G401 (cell line): Measurements from ENCODE around the gene NOP10. TPM values are rescaled to one million over a fixed set of nuclear protein-coding genes. Genes with fewer than 3 reads are reported as not detected.

Source experiments
- DNase-seq: peaks from one replicate; pipeline ENCODE4 v3.0.0-alpha.2; 2015; ENCODE audit warnings: low spot score
- in situ Hi-C: cut with HindIII; loops from 2 replicates; pipeline ENCODE4 v1.10.0; 2016; ENCODE audit warnings: low sequenced_read_pairs, mixed read lengths
- total RNA-seq: library from RNA; depleted of rRNA; stranded (reverse); fragments of >200 nt; shearing (Covaris generic); gene quantifications from 2 replicates; pipeline ENCODE4 v1.2.3, GENCODE V29; 2014

NOP10 gene
- total RNA-seq, 1 experiment from 2014 or later: 354 TPM

GRCh38 chr15:34336231-34336990, 6.5 kb downstream of the NOP10 start:
- in situ Hi-C loops: no loop called here
- DNase-seq: no peak

- DNase-seq: no peak
These were observed 7.5 kb downstream of the NOP10 start for GRCh38 chr15:34335176-34336032.

GRCh38 chr15:34334672-34335071, 8.3 kb downstream of the NOP10 start:
- in situ Hi-C loops: no loop called here
- no peak for DNase-seq

More at GRCh38 chr15:34335176-34336032, 7.5 kb downstream of the NOP10 start:
- in situ Hi-C loops: no loop called here

DNA sequence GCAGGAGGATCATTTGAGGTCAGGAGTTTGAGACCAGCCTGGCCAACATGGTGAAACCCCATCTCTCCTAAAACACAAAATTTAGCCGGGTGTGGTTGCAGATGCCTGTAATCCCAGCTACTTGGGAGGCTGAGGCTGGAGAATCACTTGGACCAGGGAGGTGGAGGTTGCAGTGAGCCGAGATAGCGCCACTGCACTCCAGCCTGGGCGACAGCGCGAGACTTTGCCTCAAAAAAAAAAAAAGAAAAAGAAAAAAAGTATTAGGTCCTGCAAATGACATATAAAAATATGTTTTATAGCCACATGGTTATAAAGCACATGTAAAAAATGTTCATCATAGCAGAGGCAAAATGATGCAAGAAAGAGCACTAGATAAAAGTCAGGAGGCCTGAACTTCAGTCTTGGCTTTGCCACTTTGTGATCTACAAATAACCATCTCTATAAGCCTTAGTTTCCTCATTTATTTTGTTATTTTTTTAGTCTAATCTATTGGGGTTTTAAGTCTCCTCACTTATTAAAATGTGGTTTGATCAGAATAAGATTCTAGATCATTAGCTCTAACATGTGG, 10.3 kb downstream of the NOP10 start:
- in situ Hi-C loops: no loop called here
- DNase-seq: no peak

GRCh38 chr15:34331809-34332208, 11.1 kb downstream of the NOP10 start:
- in situ Hi-C loops: no loop called here
- no peak for DNase-seq

DNA sequence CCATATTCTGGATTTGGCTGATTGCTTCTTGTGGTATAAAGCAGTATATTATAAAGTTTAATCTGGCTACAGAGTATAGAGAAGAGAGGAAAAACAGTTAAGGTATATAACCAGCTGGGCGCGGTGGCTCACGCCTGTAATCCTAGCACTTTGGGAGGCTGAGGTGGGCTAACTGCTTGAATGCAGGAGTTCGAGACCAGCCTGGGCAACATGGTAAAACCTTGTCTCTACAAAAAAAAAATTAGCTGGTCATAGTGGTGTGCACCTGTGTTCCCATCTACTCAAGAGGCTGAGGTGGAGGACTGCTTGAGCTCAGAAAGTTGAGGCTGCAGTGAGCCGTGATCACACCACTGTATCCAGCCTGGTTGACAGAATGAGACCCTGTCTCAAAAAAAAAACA, 12.7 kb downstream of the NOP10 start:
- DNase-seq: no peak
- in situ Hi-C loops: no loop called here

DNA sequence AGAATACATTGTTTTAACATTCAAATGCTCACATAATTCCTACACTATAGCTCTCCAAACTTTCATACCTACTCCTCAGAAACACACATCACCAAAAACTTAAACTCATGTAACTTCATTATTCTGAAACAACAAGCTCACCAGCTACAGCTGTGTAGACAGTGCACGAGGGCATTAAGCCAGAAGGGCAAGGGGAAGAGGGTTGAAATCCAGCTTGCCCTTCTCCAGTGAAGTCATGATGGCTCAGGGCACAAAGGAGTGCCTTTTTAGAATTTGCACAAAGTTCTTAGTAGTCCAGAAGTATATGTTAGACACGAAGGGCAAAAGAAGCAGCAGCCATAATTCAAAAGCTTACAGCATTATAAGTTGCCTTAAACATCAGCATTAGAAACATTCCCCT, 13.9 kb downstream of the NOP10 start:
- in situ Hi-C loops: no loop called here
- no peak for DNase-seq

GRCh38 chr15:34327906-34328305, 15.0 kb downstream of the NOP10 start:
- in situ Hi-C loops: no loop called here
- DNase-seq: no peak

DNA sequence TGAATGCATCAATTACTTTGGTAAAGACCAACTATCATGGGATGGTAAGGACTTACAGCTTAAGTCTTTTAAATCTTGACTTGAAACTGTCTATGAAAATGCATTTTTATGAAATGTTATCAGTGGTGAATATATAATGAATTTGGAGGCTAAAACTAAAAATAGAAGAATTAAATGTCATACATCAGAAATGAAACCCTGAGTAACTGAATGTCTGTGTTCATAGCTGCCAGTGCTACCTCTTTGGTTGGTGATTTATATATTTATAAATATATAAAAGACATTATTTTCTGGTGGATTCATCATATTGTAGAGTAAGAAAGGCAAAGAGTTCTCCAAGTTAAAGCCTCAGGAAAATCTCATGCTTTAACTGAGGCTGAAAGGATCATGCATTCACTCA, 17.6 kb downstream of the NOP10 start:
- DNase-seq: no peak
- in situ Hi-C loops: no loop called here

DNA sequence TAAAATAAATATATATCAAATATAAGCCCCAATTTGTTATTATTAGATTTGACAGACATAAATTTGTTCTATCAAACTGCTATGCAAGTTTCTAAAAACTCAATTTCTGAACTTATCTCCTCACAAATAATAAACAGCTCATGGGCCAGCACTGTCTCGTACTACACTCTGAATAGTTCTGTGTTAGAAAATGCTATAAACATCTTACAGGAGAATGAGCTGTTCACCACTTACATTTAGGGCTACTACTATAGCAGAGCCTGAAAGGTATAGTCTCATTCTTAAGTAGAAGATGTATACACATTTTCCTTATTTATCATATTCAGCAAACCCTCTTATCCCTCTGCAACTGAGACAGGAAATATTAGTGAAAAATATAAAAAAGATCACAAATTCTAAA, 18.0 kb downstream of the NOP10 start:
- DNase-seq: no peak
- in situ Hi-C loops: no loop called here

- in situ Hi-C loops: no loop called here
These were observed 19.7 kb downstream of the NOP10 start for GRCh38 chr15:34323217-34323616.

GRCh38 chr15:34318277-34319079, 24.5 kb downstream of the NOP10 start:
- in situ Hi-C loops: no loop called here
- DNase-seq: no peak

More at GRCh38 chr15:34323217-34323616, 19.7 kb downstream of the NOP10 start:
- DNase-seq: no peak

DNA sequence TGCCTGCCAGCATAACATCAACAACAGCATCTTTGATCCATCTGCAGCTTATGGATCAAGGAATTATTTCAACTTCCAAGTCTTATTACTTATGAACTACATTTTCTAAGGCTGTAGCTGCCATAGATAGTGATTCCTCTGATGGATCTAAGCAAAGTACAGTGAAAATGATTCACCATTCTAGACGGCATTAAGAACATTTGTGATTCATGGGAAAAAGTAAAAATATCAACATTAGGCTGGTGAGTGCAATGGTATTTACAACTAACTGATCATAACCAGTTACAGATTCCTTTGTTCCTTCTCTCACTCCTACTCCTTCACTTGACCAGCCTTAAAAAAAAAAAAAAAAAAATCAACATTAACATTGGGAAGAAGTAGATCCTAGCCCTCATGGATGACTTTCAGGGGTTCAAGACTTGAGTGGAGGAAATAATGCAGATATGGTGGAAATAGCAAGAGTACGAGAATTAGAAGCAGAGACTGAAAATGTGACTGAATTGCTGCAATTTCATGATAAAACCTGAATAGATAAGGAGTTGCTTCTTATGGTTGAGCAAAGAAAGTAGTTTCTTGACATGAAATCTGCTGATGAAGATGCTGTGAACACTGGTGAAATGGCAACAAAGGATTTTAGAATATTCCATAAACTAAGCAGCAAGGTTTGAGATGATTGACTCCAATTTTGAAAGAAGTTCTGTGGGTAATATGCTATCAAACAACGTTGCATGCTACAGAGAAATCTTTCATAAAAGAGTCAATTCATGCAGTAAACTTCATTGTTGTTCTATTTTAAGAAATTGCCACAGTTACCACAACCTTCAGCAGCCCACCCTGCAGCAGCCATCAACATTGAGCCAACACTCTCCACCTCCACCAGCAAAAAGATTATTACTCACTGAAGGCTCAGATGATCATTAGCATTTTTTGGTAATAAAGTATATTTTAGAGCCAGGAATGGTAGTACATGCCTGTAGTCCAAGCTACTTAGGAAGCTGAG, 28.1 kb downstream of the NOP10 start:
- no peak for DNase-seq
- in situ Hi-C loops: no loop called here

- DNase-seq: no peak
- in situ Hi-C loops: no loop called here
These were observed 31.4 kb downstream of the NOP10 start for GRCh38 chr15:34311563-34311962.

DNA sequence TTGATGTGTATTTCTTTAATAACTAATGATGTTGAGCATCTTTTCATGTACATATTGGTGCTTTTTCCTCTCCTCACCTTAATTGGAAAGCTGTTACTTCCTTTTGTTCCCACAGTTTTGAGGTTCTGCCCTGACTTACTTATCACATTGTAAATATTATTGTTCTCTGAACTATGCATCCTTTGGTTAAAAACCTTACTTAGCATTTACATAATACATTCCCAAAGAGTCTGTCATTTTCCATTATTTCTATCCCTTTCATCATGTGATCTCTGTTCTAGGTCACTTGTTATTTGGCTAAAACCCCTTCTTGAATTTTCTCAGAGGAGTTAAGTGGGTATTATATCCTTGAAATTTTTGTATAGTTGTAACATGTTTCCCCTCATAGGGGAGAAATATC, 38.3 kb downstream of the NOP10 start:
- no peak for DNase-seq
- in situ Hi-C loops: no loop called here

DNA sequence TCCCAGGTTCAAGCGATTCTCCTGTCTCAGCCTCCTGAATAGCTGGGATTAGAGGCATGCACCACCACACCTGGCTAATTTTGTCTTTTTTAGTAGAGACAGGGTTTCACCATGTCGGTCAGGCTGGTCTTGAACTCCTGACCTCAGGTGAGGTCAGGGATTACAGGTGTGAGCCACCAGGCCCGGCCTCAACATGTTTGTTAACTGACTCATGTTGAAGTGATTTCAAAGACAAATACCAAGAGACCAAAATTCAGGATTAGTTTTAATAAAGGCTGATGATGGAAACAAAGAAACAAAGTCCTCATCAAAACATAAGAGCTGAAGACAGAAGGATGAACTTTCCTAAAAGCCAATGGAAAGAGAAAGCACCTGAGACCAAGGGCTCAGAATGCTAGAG, 41.9 kb downstream of the NOP10 start:
- in situ Hi-C loops: no loop called here
- no peak for DNase-seq

- in situ Hi-C loops: no loop called here
- no peak for DNase-seq
These were observed 45.9 kb downstream of the NOP10 start for GRCh38 chr15:34297059-34297458.

DNA sequence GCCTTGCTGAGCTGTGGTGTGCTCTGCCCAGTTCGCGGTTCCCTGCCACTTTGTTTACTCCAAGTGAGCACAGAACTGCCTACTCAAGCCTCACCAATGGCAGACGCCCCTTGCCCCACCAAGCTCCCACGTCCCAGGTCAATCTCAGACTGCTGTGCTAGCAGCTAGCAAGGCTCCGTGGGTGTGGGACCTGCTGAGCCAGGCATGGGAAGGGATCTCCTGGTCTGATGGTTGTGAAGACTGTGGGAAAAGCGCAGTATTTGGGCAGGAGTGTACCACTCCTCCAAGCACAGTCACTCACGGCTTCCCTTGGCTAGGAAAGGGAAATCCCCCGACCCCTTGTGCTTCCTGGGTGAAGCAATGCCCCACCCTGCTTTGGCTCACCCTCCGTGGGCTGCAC, 50.3 kb downstream of the NOP10 start:
- no peak for DNase-seq
- in situ Hi-C loops: no loop called here
